BE2C (cell line): ENCODE data around the gene KCNJ5. TPM values are rescaled to one million over a fixed set of nuclear protein-coding genes. Genes with fewer than 3 reads are reported as not detected.
A peak's percentile ranks its signal among the peaks of the same experiment; 100 is the strongest.

Source experiments
- DNase-seq: peaks from one replicate; pipeline ENCODE4 v3.0.0-alpha.2; 2020
- H3K27me3 ChIP-seq: fragments of 250-450 bp; sonication (Bioruptor Pico); 2 replicates; pipeline ENCODE4 v1.5.1; 2020; ENCODE audit warnings: mild to moderate bottlenecking
- H3K36me3 ChIP-seq: fragments of 250-450 bp; sonication (Bioruptor Pico); 2 replicates; pipeline ENCODE4 v1.5.1; 2020; ENCODE audit warnings: mild to moderate bottlenecking
- H3K4me1 ChIP-seq: fragments of 250-450 bp; sonication (Bioruptor Pico); 2 replicates; pipeline ENCODE4 v1.5.1; 2020
- H3K4me3 ChIP-seq: 2 replicates; pipeline ENCODE4 v1.5.1; 2011; ENCODE audit warnings: low read depth, low read length
- H3K9me3 ChIP-seq: fragments of 250-450 bp; sonication (Bioruptor Pico); 2 replicates; pipeline ENCODE4 v1.5.1; 2020
- polyA plus RNA-seq: library from polyadenylated mRNA; unstranded; fragments of >200 nt; gene quantifications from one replicate; pipeline ENCODE4 v1.2.1, GENCODE V29; 2012; ENCODE audit warnings: low read depth, missing spikeins; ENCODE audit not compliant: insufficient read length, insufficient read depth
- TF ChIP-seq, protein P1 (sequence below): IDR thresholded peaks from 2 replicates; pipeline ENCODE4 v1.5.1; 2012; ENCODE audit warnings: mild to moderate bottlenecking, low read depth, low read length

The KCNJ5 gene
- polyA plus RNA-seq: not detected

DNA sequence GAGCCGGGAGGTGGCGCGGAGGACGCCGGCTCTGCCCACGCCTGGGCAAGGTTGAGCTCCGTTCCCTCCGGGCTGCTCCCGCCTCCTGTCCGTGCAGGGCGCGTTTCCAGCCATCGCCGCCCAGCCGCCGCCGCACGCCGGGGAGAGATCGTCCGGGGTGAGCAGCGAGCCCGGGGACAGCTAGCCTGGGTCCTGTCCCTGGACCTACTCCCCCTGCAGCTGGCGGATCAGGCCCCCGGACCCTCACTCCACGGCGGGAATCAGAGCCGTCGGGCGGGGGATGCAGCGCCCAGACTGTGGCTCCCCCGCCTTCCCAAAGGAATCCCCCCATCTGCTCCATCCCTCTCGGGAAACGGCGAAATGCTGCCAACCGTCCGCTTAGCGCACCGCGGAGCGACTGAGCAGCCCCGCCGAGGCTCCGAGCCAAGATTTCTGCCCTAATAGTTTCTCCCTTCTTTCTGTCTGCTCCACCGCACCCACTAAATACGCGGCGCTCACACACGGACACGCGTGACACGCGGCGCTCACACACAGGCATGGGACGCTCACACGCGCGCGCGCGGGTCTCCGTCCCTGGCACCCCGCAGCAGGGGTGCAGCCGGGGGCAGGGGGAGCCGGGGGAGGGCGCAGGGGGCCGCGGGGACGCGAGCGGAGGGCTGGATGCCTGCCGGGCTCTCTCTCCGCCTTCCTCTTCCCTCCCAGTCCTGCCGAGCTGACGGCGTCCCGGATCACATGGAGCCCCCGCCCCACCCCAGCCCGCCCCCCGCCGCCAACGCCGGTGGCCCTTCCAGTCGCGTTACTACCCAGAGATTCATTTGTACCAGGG, at the start of gene KCNJ5:
Gene KCNJ5 (plus strand): TSS at position 814 of the 826 bp plus-strand sequence. CDS start 19,918 bp downstream, outside the sequence.
- no peaks in the 10 kb centered on the region for H3K9me3 ChIP-seq

DNA sequence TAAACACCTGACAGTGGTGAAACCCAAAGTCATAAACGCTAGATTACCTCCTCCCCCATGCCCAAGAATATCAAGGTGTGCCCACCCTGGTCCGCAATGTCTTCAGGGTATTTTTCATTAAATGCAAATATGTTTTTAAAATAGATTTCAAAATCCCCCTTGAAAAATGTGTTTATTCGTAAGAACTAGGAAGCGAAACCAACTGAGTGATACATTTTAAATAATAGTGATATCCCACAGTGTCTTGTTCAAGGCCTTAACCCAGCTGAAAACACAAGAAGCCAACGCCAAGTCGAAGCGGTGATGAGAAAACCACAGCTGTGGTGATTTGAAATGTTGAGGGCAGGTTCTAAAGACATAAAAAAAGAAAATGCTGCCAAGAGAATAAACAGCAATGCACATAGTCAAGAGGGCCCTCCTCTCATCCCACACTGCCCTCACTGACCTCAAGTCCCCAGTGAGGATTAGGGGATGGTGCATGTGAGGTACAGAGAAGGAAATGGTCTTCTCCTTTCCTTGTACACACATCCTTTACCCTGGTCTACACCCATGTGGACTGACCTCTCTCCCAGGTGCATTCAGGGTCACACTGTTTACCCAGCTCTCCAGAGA, 49.6 kb upstream of the KCNJ5 start:
- TF ChIP-seq, protein P1, sequence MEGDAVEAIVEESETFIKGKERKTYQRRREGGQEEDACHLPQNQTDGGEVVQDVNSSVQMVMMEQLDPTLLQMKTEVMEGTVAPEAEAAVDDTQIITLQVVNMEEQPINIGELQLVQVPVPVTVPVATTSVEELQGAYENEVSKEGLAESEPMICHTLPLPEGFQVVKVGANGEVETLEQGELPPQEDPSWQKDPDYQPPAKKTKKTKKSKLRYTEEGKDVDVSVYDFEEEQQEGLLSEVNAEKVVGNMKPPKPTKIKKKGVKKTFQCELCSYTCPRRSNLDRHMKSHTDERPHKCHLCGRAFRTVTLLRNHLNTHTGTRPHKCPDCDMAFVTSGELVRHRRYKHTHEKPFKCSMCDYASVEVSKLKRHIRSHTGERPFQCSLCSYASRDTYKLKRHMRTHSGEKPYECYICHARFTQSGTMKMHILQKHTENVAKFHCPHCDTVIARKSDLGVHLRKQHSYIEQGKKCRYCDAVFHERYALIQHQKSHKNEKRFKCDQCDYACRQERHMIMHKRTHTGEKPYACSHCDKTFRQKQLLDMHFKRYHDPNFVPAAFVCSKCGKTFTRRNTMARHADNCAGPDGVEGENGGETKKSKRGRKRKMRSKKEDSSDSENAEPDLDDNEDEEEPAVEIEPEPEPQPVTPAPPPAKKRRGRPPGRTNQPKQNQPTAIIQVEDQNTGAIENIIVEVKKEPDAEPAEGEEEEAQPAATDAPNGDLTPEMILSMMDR: no peak
- DNase-seq: no peak
- Histone ChIP-seq H3K4me3 (no peak overlapping the region), H3K9me3 (no peaks in the 10 kb centered on the region), H3K4me1 (no peaks in the 10 kb centered on the region), H3K27me3 (peaks cover 4% of the 10 kb centered on the region; the same call in 1 of the 2 replicates), H3K36me3 (no peaks in the 10 kb centered on the region)

More for the DNA sequence above, at the start of gene KCNJ5:
- Histone ChIP-seq H3K36me3 (no peaks in the 10 kb centered on the region), H3K4me3 (peak within 1 kb of the TSS; percentile 29), H3K27me3 (peaks cover 52% of the 10 kb centered on the region), H3K4me1 (no peaks in the 10 kb centered on the region; the same call in 1 of the 2 replicates)
- TF ChIP-seq, protein P1: no peak
- peak; percentile 28 for DNase-seq

DNA sequence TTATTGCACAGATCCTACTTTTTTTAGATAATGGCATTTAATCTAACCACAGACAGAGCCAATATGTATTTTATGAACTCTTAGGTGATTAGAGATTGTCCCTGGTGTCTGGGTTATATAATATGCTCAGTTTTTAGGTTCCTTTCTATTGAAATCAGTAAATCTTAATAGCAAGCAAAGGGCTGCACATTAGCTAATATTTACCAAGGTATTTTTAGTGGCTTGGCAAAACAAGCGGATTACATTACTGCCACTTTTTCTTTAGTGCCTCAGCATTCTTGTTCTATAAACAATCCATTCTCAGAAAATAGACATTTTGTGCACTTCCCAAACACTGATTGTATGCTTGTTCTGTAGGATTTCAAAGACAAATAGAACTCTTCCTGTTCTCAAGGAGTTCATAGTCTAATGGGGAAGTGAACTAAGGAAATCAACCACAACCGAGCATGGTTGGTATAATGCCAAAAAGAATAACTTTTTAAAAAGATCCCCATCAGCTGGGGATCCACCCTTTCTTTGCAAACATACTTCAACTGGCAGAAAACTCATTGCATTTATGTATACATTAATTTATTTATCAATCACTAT, 47.9 kb upstream of the KCNJ5 start:
- TF ChIP-seq, protein P1: no peak
- Histone ChIP-seq H3K27me3 (peaks cover 4% of the 10 kb centered on the region; the same call in 1 of the 2 replicates), H3K9me3 (no peaks in the 10 kb centered on the region), H3K4me3 (no peak overlapping the region), H3K36me3 (no peaks in the 10 kb centered on the region), H3K4me1 (no peaks in the 10 kb centered on the region)
- no peak for DNase-seq

DNA sequence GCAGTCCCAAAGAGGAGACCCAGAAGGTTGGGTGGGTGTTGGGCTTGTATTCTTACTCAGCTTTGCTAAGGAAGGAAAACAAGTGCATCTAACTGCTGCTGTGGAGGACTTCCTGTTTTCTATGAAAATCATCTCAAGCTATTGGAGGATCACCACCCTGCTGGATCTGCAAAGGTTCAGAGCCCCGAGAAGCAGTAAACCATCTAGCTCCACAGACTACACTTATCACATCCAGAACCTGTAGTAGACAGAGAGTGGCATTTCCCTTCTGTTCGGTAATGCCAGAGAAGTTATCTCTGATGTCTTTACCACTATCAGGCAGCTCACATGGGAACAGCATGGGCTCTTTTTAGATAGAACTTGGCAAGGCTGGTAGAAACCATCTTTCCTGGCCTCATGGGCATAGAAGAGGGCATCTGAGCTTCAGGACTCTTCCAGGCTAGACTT, 45.8 kb upstream of the KCNJ5 start:
- no peak overlapping the region for H3K4me3 ChIP-seq
- H3K27me3 ChIP-seq: peaks cover 4% of the 10 kb centered on the region; the same call in 1 of the 2 replicates
- no peaks in the 10 kb centered on the region for H3K4me1 ChIP-seq
- H3K36me3 ChIP-seq: no peaks in the 10 kb centered on the region
- H3K9me3 ChIP-seq: no peaks in the 10 kb centered on the region
- TF ChIP-seq, protein P1: no peak
- DNase-seq: no peak

DNA sequence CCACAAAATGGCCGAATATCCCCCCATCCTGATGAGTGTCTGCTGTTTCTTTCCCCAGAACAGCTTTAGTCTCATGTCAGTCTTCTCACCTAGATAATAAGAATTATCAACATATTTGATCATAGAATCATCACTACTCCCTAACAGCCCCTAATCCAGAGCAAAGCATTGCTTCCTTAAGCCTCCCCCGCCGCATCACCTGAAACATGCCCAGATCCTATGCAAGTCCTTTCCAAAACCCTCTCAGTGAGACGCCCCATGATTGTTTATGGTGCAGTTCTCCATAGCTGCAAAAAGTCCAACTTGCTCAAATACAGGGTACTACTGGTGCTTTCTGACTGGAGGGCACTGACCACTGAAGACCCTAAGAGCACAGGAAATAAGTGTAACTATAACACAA, 44.2 kb upstream of the KCNJ5 start:
- TF ChIP-seq, protein P1: no peak
- peaks cover 4% of the 10 kb centered on the region; the same call in 1 of the 2 replicates for H3K27me3 ChIP-seq
- no peak for DNase-seq
- H3K36me3 ChIP-seq: no peaks in the 10 kb centered on the region
- no peaks in the 10 kb centered on the region for H3K4me1 ChIP-seq
- no peaks in the 10 kb centered on the region for H3K9me3 ChIP-seq
- no peak overlapping the region for H3K4me3 ChIP-seq
